Activated CD4-positive, alpha-beta T cell treated with anti-CD3 and anti-CD28 coated beads, Interleukin-2, amount 10 ng/mL, durations not matched to agents 24 days and 14 days (primary cell): ENCODE measurements around the gene TNFAIP3. TPM values are rescaled to one million over a fixed set of nuclear protein-coding genes. Genes with fewer than 3 reads are reported as not detected.
A peak's percentile ranks its signal among the peaks of the same experiment; 100 is the strongest.

Experiments used
- DNase-seq: peaks from one replicate; pipeline ENCODE4 v3.0.0; 2022
- H3K27ac Mint-ChIP-seq: one replicate; pipeline ENCODE4 v1.8.0; 2022; ENCODE audit warnings: mild to moderate bottlenecking, mixed read lengths
- H3K27me3 Mint-ChIP-seq: one replicate; pipeline ENCODE4 v1.8.0; 2022; ENCODE audit warnings: mixed read lengths
- H3K36me3 Mint-ChIP-seq: one replicate; pipeline ENCODE4 v1.8.0; 2022; ENCODE audit warnings: low read depth, mild to moderate bottlenecking, mixed read lengths
- H3K4me1 Mint-ChIP-seq: one replicate; pipeline ENCODE4 v1.8.0; 2021; ENCODE audit warnings: mixed read lengths
- H3K4me3 Mint-ChIP-seq: one replicate; pipeline ENCODE4 v1.8.0; 2022; ENCODE audit warnings: mild to moderate bottlenecking, moderate library complexity, mixed read lengths
- H3K9me3 Mint-ChIP-seq: one replicate; pipeline ENCODE4 v1.8.0; 2021; ENCODE audit warnings: mixed read lengths
- intact Hi-C: fragments of 100-400 bp; cut with micrococcal nuclease; formaldehyde crosslinking; loops from one replicate; pipeline ENCODE4 v1.15.1; 2023
- total RNA-seq: library from RNA; stranded (reverse); gene quantifications from 2 replicates; pipeline ENCODE4 v1.2.3, GENCODE V29; 2022

TNFAIP3 gene
- total RNA-seq, 1 donor from 2014 or later, result 249 TPM

DNA sequence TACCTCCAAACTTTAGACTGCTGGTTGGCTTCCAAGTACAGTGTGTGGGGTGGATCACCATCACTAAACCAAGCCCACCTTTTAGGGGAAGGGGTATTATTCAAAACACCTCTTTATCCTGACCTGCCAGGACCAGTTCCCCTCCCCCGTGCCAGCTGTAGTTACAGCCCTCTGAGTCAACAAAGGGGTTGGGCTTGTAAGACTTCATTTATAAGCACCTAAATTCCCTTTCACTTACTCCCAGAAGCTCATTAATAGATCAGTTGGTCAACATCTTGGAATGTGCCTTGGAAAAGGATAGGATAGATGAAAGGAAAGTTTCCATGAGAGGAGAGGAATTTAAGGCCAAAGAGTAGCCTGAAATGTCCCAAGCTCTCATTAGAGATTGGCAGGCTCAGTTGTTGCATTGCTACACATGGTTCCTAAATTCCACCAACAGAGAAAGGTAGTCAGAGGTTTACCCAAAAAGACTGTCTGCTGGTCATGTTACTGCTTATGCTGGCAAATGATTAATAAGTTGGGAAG is 59.2 kb downstream of the TNFAIP3 start:
- DNase-seq, result peak; percentile 68
- H3K4me3 Mint-ChIP-seq, result no peak overlapping the region
- H3K36me3 Mint-ChIP-seq, result no peaks in the 10 kb centered on the region
- H3K27ac Mint-ChIP-seq, result peak overlapping the region; percentile 93
- H3K27me3 Mint-ChIP-seq, result no peaks in the 10 kb centered on the region
- peaks cover 62% of the 10 kb centered on the region for H3K4me1 Mint-ChIP-seq
- no peaks in the 10 kb centered on the region for H3K9me3 Mint-ChIP-seq
- intact Hi-C loops, result loop anchor here (2.0 to 5.0 kb wide), 3 partner anchors 134 to 244 kb away; no protein-coding TSS in a partner anchor

DNA sequence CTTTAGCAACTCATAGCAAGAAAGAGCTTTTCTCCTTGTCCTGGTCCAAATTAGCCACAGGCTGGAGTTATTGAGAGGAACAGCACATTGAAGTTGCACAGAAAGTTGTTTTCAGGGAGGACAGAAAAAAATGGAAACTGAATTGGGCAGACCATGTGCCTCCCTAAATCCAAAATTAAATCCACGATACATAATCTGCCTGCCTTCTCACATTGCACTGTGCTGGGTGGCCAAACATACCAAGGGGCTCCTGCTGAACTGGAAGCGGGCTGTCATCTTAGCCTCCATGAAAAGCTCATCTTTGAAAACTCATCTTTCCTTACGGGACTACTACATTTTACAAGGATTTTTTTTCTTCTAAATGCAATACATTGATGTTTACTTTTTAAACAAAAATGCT is 59.9 kb downstream of the TNFAIP3 start:
- Mint-ChIP-seq H3K9me3 (no peaks in the 10 kb centered on the region), H3K4me3 (peak overlapping the region; percentile 68), H3K4me1 (peaks cover 62% of the 10 kb centered on the region), H3K27ac (peak overlapping the region; percentile 93), H3K27me3 (no peaks in the 10 kb centered on the region), H3K36me3 (no peaks in the 10 kb centered on the region)
- intact Hi-C loops, result loop anchor here (1.0 to 5.0 kb wide), 7 partner anchors 18 to 245 kb away; no protein-coding TSS in a partner anchor
- peak; percentile 58 for DNase-seq

DNA sequence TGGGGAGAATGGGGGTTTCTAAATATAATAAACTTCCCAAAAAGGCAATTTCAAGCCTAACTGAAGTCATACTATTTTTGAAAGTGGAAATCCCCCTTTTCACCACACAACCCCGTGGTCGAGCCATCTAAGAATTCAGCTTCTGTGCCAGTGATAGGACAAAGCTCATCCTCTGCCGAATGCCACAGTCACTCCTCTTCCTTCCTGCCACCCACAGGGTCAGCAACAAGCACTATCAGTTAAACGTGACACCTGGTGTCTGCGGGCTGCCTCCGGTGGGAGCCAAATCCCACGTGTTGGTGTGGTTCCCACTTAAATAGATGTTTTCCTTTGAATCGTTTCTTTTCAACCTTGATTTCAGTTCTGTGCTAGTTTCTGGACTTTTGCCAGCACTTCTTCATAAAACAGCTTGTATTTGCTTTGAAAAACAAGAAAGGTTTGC is 60.7 kb downstream of the TNFAIP3 start:
- intact Hi-C loops, result loop anchor here (1.0 to 5.0 kb wide), 10 partner anchors 13 to 245 kb away; no protein-coding TSS in a partner anchor
- peak; percentile 94 for DNase-seq
- H3K27ac Mint-ChIP-seq, result peak overlapping the region; percentile 93
- H3K4me3 Mint-ChIP-seq, result peak overlapping the region; percentile 68
- H3K36me3 Mint-ChIP-seq, result no peaks in the 10 kb centered on the region
- H3K4me1 Mint-ChIP-seq, result peaks cover 63% of the 10 kb centered on the region
- H3K9me3 Mint-ChIP-seq, result no peaks in the 10 kb centered on the region
- no peaks in the 10 kb centered on the region for H3K27me3 Mint-ChIP-seq

DNA sequence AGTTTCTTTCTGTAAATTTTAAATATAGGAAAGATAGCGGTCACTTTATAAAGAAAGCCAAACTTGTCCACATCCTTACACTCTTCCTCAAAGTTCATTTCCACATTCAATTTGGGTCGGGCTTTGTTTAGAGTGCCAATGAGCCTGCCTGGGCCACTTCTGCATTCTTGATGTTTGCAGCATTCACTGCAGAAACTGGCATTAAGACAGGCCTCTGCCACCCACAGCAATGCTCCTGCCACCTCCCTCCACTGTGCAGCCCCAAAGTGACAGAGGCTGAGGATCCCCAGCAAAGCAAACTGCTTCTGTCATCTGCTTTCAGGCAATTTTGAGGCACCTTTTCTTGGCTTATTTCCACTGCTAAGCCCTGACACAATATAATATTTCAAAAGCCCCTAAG is 61.2 kb downstream of the TNFAIP3 start:
- H3K4me3 Mint-ChIP-seq, result peak overlapping the region; percentile 68
- peak; percentile 71 for DNase-seq
- H3K36me3 Mint-ChIP-seq, result no peaks in the 10 kb centered on the region

GRCh38 chr6:137931849-137932465 is 64.9 kb downstream of the TNFAIP3 start:
- H3K36me3 Mint-ChIP-seq, result peaks cover 7% of the 10 kb centered on the region
- H3K9me3 Mint-ChIP-seq, result peaks cover 10% of the 10 kb centered on the region
- H3K27ac Mint-ChIP-seq, result no peak overlapping the region
- intact Hi-C loops, result no loop called here
- no peak for DNase-seq
- peaks cover 39% of the 10 kb centered on the region for H3K4me1 Mint-ChIP-seq
- no peaks in the 10 kb centered on the region for H3K27me3 Mint-ChIP-seq
- no peak overlapping the region for H3K4me3 Mint-ChIP-seq

More for the DNA sequence above, 61.2 kb downstream of the TNFAIP3 start:
- peak overlapping the region; percentile 93 for H3K27ac Mint-ChIP-seq
- peaks cover 62% of the 10 kb centered on the region for H3K4me1 Mint-ChIP-seq
- intact Hi-C loops, result loop anchor here (1.0 to 5.0 kb wide), 5 partner anchors 12 to 246 kb away; no protein-coding TSS in a partner anchor
- no peaks in the 10 kb centered on the region for H3K27me3 Mint-ChIP-seq
- H3K9me3 Mint-ChIP-seq, result peaks cover under 1% of the 10 kb centered on the region

Other genes starting within 250 kb of the TNFAIP3 start
- 4.8 TPM in 2 replicates for gene PERP, start 240.2 kb downstream of the TNFAIP3 start, total RNA-seq